HG03095 (cell line): Measurements from ENCODE around the gene PHF20.
"Not testable (repeated sequence)": the region's sequence is repeated elsewhere in the genome, so short reads cannot be mapped to it uniquely, and the experiment has no call there.

Source experiments
- ATAC-seq: cut with Tn5 transposase; IDR thresholded peaks from one replicate; pipeline ENCODE4 v1.9.1; 2021; ENCODE audit warnings: moderate library complexity; ENCODE audit not compliant: unreplicated experiment

Gene PHF20

GRCh38 chr20:35776513-35777101 is 4.8 kb downstream of the PHF20 start:
- no peak for ATAC-seq

- ATAC-seq: not testable (repeated sequence)
Measured at GRCh38 chr20:35783811-35784210, 12.0 kb downstream of the PHF20 start.

- ATAC-seq: not testable (repeated sequence)
Measured at GRCh38 chr20:35785541-35785940, 13.7 kb downstream of the PHF20 start.

- ATAC-seq: no peak
Measured at GRCh38 chr20:35788796-35789195, 17.0 kb downstream of the PHF20 start.

- ATAC-seq: no peak
Measured at GRCh38 chr20:35791097-35791496, 19.3 kb downstream of the PHF20 start.

- ATAC-seq: no peak
Measured at GRCh38 chr20:35791821-35792220, 20.0 kb downstream of the PHF20 start.

- no peak for ATAC-seq
Measured at GRCh38 chr20:35792740-35793139, 20.9 kb downstream of the PHF20 start.

GRCh38 chr20:35796571-35796970 is 24.8 kb downstream of the PHF20 start:
- no peak for ATAC-seq

GRCh38 chr20:35801865-35802264 is 30.1 kb downstream of the PHF20 start:
- ATAC-seq: no peak

- no peak for ATAC-seq
Measured at GRCh38 chr20:35806075-35806474, 34.3 kb downstream of the PHF20 start.

GRCh38 chr20:35807877-35808276 is 36.1 kb downstream of the PHF20 start:
- ATAC-seq: no peak

- ATAC-seq: no peak
Measured at GRCh38 chr20:35820715-35821114, 48.9 kb downstream of the PHF20 start.

- ATAC-seq: no peak
Measured at GRCh38 chr20:35821807-35822242, 50.0 kb downstream of the PHF20 start.

- no peak for ATAC-seq
Measured at GRCh38 chr20:35823147-35823546, 51.3 kb downstream of the PHF20 start.

- no peak for ATAC-seq
Measured at GRCh38 chr20:35823937-35824336, 52.1 kb downstream of the PHF20 start.

- ATAC-seq: no peak
Measured at GRCh38 chr20:35826397-35826998, 54.7 kb downstream of the PHF20 start.

GRCh38 chr20:35828434-35828833 is 56.6 kb downstream of the PHF20 start:
- ATAC-seq: no peak

- no peak for ATAC-seq
Measured at GRCh38 chr20:35828916-35829315, 57.1 kb downstream of the PHF20 start.

- ATAC-seq: no peak
Measured at GRCh38 chr20:35830264-35830663, 58.4 kb downstream of the PHF20 start.

- no peak for ATAC-seq
Measured at GRCh38 chr20:35831029-35831428, 59.2 kb downstream of the PHF20 start.

GRCh38 chr20:35831971-35832370 is 60.2 kb downstream of the PHF20 start:
- no peak for ATAC-seq

GRCh38 chr20:35833241-35833640 is 61.4 kb downstream of the PHF20 start:
- no peak for ATAC-seq
